ENCODE data around the gene APOB.

Gene APOB

GRCh38 chr2:21043744-21044532, at the start of gene APOB:
APOB (minus strand) TSS chr2:21044073; CDS start chr2:21043945, 128 bp downstream.
- no peak for DNase-seq

- DNase-seq, result no peak
Measured at GRCh38 chr2:21092308-21092869, 48.5 kb upstream of the APOB start.

GRCh38 chr2:21084401-21084800, 40.5 kb upstream of the APOB start:
- DNase-seq, result no peak

- no peak for DNase-seq
Measured at GRCh38 chr2:21083482-21083881, 39.6 kb upstream of the APOB start.

GRCh38 chr2:21078296-21078695, 34.4 kb upstream of the APOB start:
- no peak for DNase-seq

- no peak for DNase-seq
Measured at GRCh38 chr2:21072477-21073242, 28.8 kb upstream of the APOB start.

GRCh38 chr2:21070341-21071257, 26.7 kb upstream of the APOB start:
- DNase-seq, result no peak

- DNase-seq, result no peak
Measured at GRCh38 chr2:21069746-21070340, 26.0 kb upstream of the APOB start.

GRCh38 chr2:21067859-21068537, 24.1 kb upstream of the APOB start:
- no peak for DNase-seq

- no peak for DNase-seq
Measured at GRCh38 chr2:21067125-21067524, 23.3 kb upstream of the APOB start.

GRCh38 chr2:21059885-21060610, 16.2 kb upstream of the APOB start:
- no peak for DNase-seq

GRCh38 chr2:21057097-21057496, 13.2 kb upstream of the APOB start:
- DNase-seq, result no peak

GRCh38 chr2:21055879-21056790, 12.3 kb upstream of the APOB start:
- no peak for DNase-seq

- DNase-seq, result no peak
Measured at GRCh38 chr2:21055451-21055850, 11.6 kb upstream of the APOB start.

- DNase-seq, result no peak
Measured at GRCh38 chr2:21054011-21054410, 10.1 kb upstream of the APOB start.

- no peak for DNase-seq
Measured at GRCh38 chr2:21052044-21052443, 8.2 kb upstream of the APOB start.

GRCh38 chr2:21050164-21050563, 6.3 kb upstream of the APOB start:
- DNase-seq, result no peak

- no peak for DNase-seq
Measured at GRCh38 chr2:21047141-21048009, 3.5 kb upstream of the APOB start.

- no peak for DNase-seq
Measured at GRCh38 chr2:21046506-21046905, 2.6 kb upstream of the APOB start.
